ENCODE data around the gene EFHD2. TPM values are rescaled to one million over a fixed set of nuclear protein-coding genes. Genes with fewer than 3 reads are reported as not detected.

The EFHD2 gene
- total RNA-seq, 1 experiment from 2014 or later: 90.8 TPM

DNA sequence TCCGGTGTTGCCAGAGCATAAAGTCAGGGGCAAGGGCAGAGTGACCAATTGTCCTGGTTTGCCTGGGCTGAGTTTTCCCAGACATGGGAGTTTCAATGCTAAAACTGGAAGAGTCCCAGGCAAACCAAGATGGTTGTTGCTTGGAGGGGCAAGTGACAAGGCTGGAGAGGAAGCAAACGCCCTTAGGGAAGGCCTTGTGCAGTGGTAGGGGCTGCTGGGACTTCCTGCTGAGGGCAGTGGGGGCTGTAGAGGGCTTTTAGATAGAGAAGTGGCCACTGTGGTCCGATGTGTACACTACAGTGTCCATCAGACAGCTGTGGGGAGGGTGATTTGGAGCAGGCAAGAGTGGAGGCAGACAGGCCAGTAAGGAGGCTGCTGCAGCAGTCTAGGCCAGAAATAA, 39.9 kb downstream of the EFHD2 start:
- ATAC-seq (no peak), DNase-seq (ENCODE audit: low read depth, low spot score) (no peak)
- H3K4me3 ChIP-seq (ENCODE audit: low read depth in 2 of 2, low read length in 2 of 2): no peak overlapping the region
- intact Hi-C loops (cut with micrococcal nuclease; ENCODE audit: unreplicated experiment): no loop called here
- in situ Hi-C loops (cut with HindIII; ENCODE audit: low pct_unique_long_range_greater_than_20kb, low sequenced_read_pairs): no loop called here
- H3K9me3 ChIP-seq (ENCODE audit: control insufficient read depth, insufficient read depth, low read depth, low read length): no peaks in the 10 kb centered on the region
- TF ChIP-seq POLR2AphosphoS5 (IDR thresholded peaks at IDR 0.05; ENCODE audit: low read depth, low read length): no peak
- no peak for TF ChIP-seq TCF7L2 (IDR thresholded peaks at IDR 0.05; ENCODE audit: low read depth, low read length)
- TF ChIP-seq SIN3A (IDR thresholded peaks at IDR 0.05; ENCODE audit: borderline replicate concordance, insufficient read depth, low read depth, low read length): no peak
- TF ChIP-seq, protein P1, sequence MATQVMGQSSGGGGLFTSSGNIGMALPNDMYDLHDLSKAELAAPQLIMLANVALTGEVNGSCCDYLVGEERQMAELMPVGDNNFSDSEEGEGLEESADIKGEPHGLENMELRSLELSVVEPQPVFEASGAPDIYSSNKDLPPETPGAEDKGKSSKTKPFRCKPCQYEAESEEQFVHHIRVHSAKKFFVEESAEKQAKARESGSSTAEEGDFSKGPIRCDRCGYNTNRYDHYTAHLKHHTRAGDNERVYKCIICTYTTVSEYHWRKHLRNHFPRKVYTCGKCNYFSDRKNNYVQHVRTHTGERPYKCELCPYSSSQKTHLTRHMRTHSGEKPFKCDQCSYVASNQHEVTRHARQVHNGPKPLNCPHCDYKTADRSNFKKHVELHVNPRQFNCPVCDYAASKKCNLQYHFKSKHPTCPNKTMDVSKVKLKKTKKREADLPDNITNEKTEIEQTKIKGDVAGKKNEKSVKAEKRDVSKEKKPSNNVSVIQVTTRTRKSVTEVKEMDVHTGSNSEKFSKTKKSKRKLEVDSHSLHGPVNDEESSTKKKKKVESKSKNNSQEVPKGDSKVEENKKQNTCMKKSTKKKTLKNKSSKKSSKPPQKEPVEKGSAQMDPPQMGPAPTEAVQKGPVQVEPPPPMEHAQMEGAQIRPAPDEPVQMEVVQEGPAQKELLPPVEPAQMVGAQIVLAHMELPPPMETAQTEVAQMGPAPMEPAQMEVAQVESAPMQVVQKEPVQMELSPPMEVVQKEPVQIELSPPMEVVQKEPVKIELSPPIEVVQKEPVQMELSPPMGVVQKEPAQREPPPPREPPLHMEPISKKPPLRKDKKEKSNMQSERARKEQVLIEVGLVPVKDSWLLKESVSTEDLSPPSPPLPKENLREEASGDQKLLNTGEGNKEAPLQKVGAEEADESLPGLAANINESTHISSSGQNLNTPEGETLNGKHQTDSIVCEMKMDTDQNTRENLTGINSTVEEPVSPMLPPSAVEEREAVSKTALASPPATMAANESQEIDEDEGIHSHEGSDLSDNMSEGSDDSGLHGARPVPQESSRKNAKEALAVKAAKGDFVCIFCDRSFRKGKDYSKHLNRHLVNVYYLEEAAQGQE (IDR thresholded peaks at IDR 0.05; ENCODE audit: insufficient read depth in 1 of 2, low read depth in 2 of 2, low read length in 1 of 2): no peak
- TF ChIP-seq CTCF (IDR thresholded peaks at IDR 0.05): no peak
- H3K4me1 ChIP-seq (ENCODE audit: control insufficient read depth, insufficient read depth, low read length): no peaks in the 10 kb centered on the region
- no peaks in the 10 kb centered on the region for H3K36me3 ChIP-seq (ENCODE audit: control insufficient read depth, insufficient read depth, low read length)
- BruUV-seq (replicated peaks): no TSS peak
- H3K27ac ChIP-seq (ENCODE audit: low read length): no peak overlapping the region
- H3K27me3 ChIP-seq (ENCODE audit: control insufficient read depth, insufficient read depth, low read length): no peaks in the 10 kb centered on the region
- POLR2A ChIA-PET: no interaction called here
- CTCF ChIA-PET: no interaction called here

DNA sequence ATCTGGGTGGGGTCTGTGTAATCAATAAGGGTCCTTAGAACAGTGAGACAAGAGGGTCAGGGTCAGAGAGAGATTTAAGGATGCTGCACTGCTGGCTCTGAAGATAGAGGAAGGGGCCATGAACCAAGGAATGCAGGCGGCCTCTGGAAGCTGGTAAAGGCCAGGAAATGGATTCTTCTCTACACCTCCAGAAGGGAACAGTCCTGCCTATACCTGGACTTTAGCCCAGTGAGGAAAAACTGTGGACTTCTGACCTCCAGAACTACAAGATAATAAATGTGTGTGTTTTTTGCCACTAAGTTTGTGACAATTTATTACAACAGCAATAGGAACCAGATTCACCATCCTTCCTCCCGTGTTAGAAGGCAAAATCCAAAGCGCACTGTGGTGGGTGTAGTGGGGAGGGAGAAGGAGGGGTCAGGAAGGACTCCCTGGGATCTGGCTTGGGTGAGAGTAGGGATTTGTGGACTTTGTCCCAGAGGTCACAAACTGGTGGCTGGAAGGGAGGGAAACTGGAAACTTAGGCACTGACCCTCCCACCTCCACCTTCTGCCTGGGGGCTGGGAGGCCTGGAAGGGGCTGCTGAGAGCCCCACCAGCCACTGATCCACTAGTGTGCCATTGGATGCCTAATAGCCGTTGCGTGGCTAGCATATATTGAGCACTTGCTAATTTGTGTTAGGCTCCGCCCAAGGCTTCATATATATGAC, 41.5 kb downstream of the EFHD2 start:
- H3K27me3 ChIP-seq (ENCODE audit: control insufficient read depth, insufficient read depth, low read length): no peaks in the 10 kb centered on the region
- ATAC-seq: no peak
- H3K9me3 ChIP-seq (ENCODE audit: control insufficient read depth, insufficient read depth, low read depth, low read length): no peaks in the 10 kb centered on the region
- CTCF ChIA-PET: no interaction called here
- H3K4me3 ChIP-seq (ENCODE audit: low read depth in 2 of 2, low read length in 2 of 2): no peak overlapping the region
- TF ChIP-seq CTCF (IDR thresholded peaks at IDR 0.05): no peak
- no peak for TF ChIP-seq SIN3A (IDR thresholded peaks at IDR 0.05; ENCODE audit: borderline replicate concordance, insufficient read depth, low read depth, low read length)
- no peak for TF ChIP-seq TCF7L2 (IDR thresholded peaks at IDR 0.05; ENCODE audit: low read depth, low read length)
- no peaks in the 10 kb centered on the region for H3K36me3 ChIP-seq (ENCODE audit: control insufficient read depth, insufficient read depth, low read length)
- POLR2A ChIA-PET: interaction anchor here (0.6 kb wide), 1 partner anchor 489 kb away, joined by 3 read pairs; no protein-coding TSS in a partner anchor
- no TSS peak for BruUV-seq (replicated peaks)
- in situ Hi-C loops (cut with HindIII; ENCODE audit: low pct_unique_long_range_greater_than_20kb, low sequenced_read_pairs) (no loop called here), intact Hi-C loops (cut with micrococcal nuclease; ENCODE audit: unreplicated experiment) (no loop called here)
- DNase-seq (ENCODE audit: low read depth, low spot score): no peak
- no peak overlapping the region for H3K27ac ChIP-seq (ENCODE audit: low read length)
- no peaks in the 10 kb centered on the region for H3K4me1 ChIP-seq (ENCODE audit: control insufficient read depth, insufficient read depth, low read length)
